GM18505 (cell line): ENCODE data around the gene PARD6A.

Experiments used
- ATAC-seq: cut with Tn5 transposase; IDR thresholded peaks from one replicate; pipeline ENCODE4 v1.9.1; 2021; ENCODE audit not compliant: unreplicated experiment
- POLR2A ChIP-seq: IDR thresholded peaks from 4 replicates; pipeline ENCODE4 v1.6.1; 2011; ENCODE audit warnings: borderline replicate concordance; ENCODE audit not compliant: insufficient read depth, insufficient read length; ENCODE audit errors: extremely low read depth

The PARD6A gene

DNA sequence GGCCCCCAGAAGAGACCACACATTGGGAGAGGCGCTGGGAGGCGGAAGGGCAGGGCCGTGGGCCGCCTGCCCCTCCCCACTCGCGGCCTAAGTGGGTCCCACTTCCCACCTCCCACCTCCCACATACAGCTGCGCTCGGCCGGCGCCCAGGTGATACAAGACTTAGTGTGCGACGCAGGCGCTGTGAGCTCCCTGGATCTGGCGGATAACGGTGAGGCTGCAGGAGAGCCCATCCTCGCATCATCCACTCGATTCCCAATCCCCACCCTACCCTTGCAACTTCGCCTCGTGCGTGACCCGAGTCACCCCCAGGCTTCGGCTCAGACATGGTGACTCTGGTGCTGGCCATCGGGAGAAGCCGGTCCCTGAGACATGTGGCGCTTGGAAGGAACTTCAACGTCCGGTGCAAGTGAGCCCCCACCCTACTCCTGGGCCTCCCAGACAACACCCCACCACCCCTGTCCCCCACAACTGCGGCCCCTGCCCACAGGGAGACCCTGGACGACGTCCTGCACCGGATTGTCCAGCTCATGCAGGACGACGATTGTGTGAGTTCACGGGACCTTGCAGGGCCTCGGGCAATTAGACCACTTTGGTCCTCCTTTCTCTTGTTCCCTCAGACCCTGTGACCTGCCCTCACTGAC lies 11.9 kb upstream of the PARD6A start:
- ATAC-seq: no peak
- no peak for TF ChIP-seq POLR2A

DNA sequence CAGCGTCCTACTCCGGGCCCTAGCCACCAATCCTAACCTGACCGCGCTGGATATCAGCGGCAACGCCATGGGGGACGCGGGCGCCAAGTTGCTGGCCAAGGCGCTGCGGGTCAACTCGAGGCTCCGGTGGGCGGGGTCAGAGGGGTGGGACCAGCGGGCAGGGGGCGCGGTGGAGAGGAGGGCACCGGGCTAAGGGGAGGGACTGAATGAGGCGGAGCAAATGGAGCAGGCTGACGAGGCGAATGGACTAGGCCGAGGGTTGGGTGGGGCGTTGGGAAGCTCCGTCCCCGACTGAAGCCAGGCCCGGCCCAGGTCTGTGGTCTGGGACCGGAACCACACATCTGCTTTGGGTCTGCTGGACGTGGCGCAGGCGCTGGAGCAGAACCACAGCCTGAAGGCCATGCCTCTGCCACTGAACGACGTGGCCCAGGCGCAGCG lies 11.2 kb upstream of the PARD6A start:
- no peak for TF ChIP-seq POLR2A
- no peak for ATAC-seq

DNA sequence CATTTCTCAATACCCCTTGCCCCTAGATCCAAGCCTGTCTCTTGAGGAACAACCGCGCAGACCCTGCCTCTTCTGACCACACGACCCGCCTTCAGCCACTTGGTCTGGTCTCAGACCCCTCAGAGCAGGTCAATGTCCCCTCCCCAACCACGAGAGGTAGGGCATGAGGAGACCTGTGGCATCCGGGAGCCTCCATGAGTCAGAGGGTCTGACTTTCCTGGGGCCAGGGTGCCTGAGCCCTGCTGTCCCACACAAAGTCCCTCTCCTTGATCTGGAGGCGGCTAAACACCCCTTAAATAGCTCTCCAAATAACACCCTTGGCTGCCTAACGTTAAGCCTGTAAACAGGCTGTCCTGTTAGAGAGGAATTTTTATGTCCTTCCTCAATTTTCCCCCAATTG lies 10.7 kb upstream of the PARD6A start:
- no peak for TF ChIP-seq POLR2A

DNA sequence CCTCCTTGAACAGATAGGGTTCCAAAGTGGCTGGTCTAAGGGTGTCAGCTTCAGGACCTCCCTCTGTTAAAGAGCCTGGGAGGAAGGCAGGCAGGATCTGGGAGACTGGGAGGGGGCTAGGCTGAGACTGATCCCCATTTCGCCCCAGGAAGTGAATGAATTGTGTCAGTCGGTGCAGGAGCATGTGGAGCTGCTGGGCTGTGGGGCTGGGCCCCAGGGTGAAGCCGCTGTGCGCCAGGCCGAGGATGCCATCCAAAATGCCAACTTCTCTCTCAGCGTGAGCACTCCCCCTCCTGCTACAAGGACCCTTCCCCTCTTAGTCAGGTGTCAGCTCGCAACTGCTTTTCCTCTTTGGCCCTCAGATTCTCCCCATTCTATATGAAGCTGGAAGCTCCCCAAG lies 9.7 kb upstream of the PARD6A start:
- ATAC-seq: no peak

More for the DNA sequence above, 10.7 kb upstream of the PARD6A start:
- no peak for ATAC-seq

DNA sequence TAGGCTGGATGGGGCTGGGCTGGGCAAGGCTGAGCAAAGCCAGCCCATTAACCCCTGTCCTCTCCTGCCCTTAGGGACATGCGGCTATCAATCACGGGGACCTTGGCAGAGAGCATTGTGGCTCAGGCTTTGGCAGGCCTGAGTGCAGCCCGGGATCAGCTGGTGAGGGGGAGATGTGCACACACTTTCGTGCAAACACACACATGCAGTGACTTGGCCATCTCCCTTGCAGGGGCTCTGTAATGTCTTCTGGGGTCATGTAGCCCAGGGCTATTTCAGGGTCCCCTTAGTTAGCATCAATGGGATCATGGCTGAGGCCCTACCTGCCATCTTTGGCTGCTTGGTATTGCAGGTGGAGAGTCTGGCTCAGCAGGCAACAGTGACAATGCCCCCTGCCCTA lies 8.9 kb upstream of the PARD6A start:
- no peak for TF ChIP-seq POLR2A
- ATAC-seq: no peak

More for the DNA sequence above, 9.7 kb upstream of the PARD6A start:
- TF ChIP-seq POLR2A: no peak

DNA sequence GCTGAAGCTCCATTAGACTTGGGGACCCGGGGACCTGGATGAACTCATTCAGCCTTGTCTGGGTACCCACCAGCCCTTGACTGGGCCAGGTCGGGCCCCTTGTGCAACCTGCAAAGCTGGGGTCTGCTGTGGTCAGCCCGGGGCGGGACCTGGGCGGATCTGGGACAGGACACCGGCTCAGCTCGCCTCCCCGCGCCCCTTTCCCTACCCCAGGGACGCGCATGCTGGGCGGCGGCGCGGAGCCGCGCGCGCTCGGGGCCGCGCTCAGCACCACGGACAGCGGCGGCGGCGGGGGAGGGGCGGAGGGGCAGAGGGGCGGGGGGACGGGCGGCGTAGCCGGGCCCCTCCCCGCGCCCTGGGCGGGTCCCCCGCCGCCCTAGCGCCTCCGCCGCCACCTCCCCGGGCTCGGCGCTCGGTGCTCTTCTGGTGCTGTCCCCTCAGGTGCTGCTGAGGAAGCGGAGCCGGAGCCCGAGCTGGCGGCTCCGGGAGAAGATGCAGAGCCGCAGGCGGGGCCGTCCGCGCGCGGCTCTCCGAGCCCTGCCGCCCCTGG lies 8.1 kb upstream of the PARD6A start:
- TF ChIP-seq POLR2A: no peak
- ATAC-seq: no peak

GRCh38 chr16:67653128-67653788 lies 7.5 kb upstream of the PARD6A start:
- ATAC-seq: no peak
- TF ChIP-seq POLR2A: no peak

GRCh38 chr16:67653789-67654402 lies 6.9 kb upstream of the PARD6A start:
- TF ChIP-seq POLR2A: no peak
- no peak for ATAC-seq

- ATAC-seq: no peak
- no peak for TF ChIP-seq POLR2A
Measured at GRCh38 chr16:67654403-67654911, 6.3 kb upstream of the PARD6A start.

GRCh38 chr16:67655363-67655762 lies 5.4 kb upstream of the PARD6A start:
- no peak for TF ChIP-seq POLR2A
- no peak for ATAC-seq

- no peak for TF ChIP-seq POLR2A
- ATAC-seq: no peak
Measured at GRCh38 chr16:67656344-67657016, 4.3 kb upstream of the PARD6A start.

DNA sequence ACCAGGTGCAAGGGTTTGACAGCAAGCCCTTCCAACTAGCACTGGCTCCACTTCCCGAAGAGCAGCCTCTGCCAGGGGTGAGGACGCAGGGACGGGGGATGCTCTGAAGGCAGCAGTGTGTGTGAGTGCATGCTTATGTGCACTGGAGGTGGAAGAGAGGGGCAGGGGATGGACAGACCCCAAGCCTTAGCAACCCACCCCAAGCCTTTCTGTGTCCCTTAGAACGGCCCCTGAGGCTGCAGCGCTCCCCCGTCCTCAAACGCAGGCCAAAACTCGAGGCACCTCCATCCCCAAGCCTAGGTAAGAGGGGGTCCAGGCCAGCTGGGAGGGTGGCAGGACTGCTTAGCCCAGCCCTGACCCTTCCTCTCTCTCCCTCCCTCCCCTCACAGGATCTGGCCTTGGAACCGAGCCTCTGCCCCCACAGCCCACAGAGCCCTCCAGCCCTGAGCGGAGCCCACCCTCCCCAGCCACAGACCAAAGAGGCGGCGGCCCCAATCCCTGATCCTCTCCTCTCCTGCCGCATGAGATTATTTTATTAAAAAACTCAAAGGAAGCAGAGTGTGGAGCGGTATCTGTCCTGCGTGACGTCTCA lies 3.6 kb upstream of the PARD6A start:
- no peak for TF ChIP-seq POLR2A
- ATAC-seq: no peak
